Measurements from ENCODE around the gene TPI1.
"Not testable (repeated sequence)": the region's sequence is repeated elsewhere in the genome, so short reads cannot be mapped to it uniquely, and the experiment has no call there.

TPI1 gene

GRCh38 chr12:6869049-6870021, 2.0 kb downstream of the TPI1 start:
- DNase-seq, result peak; percentile 45 to 65

GRCh38 chr12:6870304-6870703, 3.0 kb downstream of the TPI1 start:
- DNase-seq, result not testable (repeated sequence)

GRCh38 chr12:6871052-6871957, 4.0 kb downstream of the TPI1 start:
- no peak for DNase-seq

GRCh38 chr12:6872073-6873048, 5.0 kb downstream of the TPI1 start:
- DNase-seq, result peak; percentile 65 to 70

- DNase-seq, result peak; percentile 85 to 92
Measured at GRCh38 chr12:6873094-6874014, 6.0 kb downstream of the TPI1 start, which contains the start of gene SPSB2. SPSB2 (minus strand) TSS chr12:6873303; CDS start chr12:6872901, 402 bp downstream.

GRCh38 chr12:6874015-6874368, 6.7 kb downstream of the TPI1 start:
- DNase-seq, result not testable (repeated sequence)

- not testable (repeated sequence) for DNase-seq
Measured at GRCh38 chr12:6879824-6880223, 12.5 kb downstream of the TPI1 start.

GRCh38 chr12:6883252-6883651, 15.9 kb downstream of the TPI1 start:
- DNase-seq, result no peak

- no peak for DNase-seq
Measured at GRCh38 chr12:6883683-6884082, 16.4 kb downstream of the TPI1 start.

GRCh38 chr12:6884539-6884938, 17.2 kb downstream of the TPI1 start:
- no peak for DNase-seq

- not testable (repeated sequence) for DNase-seq
Measured at GRCh38 chr12:6886206-6886999, 19.1 kb downstream of the TPI1 start.

GRCh38 chr12:6887460-6887859, 20.1 kb downstream of the TPI1 start:
- DNase-seq, result no peak

GRCh38 chr12:6888360-6888759, 21.0 kb downstream of the TPI1 start:
- DNase-seq, result no peak

- DNase-seq, result not testable (repeated sequence)
Measured at GRCh38 chr12:6888794-6889193, 21.5 kb downstream of the TPI1 start.

- not testable (repeated sequence) for DNase-seq
Measured at GRCh38 chr12:6889775-6890573, 22.6 kb downstream of the TPI1 start.

GRCh38 chr12:6890789-6891645, 23.7 kb downstream of the TPI1 start:
- DNase-seq, result peak; percentile 96 to 97

GRCh38 chr12:6891646-6892001, 24.3 kb downstream of the TPI1 start:
- DNase-seq, result no peak

- DNase-seq, result not testable (repeated sequence)
Measured at GRCh38 chr12:6892683-6893082, 25.4 kb downstream of the TPI1 start.
